HG03354 (cell line): ENCODE results near the gene PARP15.
"Not testable (repeated sequence)": the region's sequence is repeated elsewhere in the genome, so short reads cannot be mapped to it uniquely, and the experiment has no call there.

Experiments used
- ATAC-seq: cut with Tn5 transposase; IDR thresholded peaks from one replicate; pipeline ENCODE4 v1.9.1; 2021; ENCODE audit warnings: mild to moderate bottlenecking; ENCODE audit not compliant: unreplicated experiment, poor library complexity, severe bottlenecking

Gene PARP15

DNA sequence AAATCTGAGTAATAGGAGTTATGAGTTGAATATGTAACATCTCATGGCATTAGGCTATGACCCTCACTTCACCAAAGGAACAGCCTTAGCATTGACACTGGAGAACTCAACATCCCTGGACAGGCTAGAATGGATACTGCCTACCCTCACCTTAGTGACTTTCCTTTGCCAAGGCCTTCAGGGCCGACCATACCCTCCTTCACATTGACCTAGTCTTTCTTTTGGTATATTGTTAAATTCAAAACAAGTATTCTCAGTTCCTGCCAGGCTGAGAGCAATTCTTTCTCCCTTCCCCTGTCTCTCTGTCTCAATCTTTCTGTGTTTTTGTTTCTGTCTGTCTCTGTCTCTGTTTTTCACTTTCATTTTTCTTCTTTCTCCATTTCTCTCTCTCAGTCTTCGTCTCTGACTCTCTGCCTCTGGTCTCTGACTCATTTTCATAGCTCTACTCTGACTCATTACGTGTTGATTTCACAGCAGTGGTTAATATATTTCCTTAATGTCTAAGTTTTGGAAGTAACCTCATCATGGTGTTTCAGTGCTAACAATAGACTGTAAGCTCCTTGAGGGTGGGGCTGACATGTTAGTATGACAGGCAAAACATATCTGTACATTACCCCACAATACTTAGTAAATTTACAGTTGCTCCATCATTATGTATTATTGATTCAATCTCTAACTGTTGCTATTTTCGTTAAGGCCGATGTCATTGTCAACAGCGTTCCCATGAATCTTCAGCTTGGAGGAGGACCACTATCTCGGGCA is 32.5 kb downstream of the PARP15 start:
- peak; percentile 97 for ATAC-seq

DNA sequence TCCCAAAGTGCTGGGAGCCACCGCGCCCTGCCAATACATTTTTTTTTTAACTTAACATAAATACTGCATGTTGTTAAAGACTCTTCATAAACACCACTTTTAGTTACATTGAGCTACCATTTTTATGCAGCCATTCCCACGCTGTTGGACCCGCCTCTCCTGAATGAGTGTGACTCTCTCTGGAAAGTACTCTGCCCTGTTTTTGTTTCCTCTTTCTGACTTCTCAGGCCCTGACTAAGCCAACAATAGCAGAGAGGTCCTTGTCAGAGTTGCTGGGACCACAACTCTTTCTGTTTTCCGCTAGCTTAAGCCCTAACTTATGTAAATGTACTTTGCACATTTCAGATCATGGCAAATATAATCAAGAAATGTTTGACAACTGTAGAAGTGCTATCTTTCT is 35.2 kb downstream of the PARP15 start:
- no peak for ATAC-seq

DNA sequence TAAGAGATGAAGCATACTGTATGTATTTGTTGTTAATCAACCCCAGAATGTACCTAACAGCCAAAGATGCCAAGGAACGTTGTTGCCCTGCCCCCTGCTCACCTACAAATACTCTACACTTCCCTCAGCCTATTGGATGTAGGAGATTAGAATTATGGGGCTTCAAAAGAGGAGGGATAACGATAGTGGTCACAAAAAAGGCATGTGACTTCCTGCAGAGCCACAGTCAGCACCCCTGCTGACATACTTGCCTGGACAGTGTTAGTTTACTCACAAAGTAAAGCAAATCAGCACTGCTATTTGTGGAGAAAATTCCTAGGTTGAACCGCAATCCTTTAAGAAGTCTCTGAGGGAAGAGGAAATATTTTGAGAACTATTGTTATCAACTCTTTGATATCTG is 37.9 kb downstream of the PARP15 start:
- no peak for ATAC-seq

DNA sequence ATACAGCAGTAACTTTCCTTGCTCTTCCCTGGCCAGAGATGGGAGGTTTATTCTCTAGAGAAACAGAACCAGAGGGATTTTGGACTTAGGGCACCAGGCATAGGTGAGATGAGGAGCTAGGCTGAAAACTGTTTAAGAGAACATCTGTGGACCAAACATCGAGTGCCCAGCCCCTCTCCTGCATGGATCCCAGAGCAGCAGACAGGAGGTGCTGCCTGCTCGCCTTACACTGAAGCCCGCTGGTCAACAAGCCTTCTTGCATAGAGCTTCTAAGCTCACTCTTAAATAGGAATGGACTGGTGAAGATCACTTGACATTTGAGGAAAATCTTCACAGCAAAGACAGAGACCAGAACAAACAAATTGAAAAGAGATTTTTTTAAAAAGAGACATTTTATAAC is 41.2 kb downstream of the PARP15 start:
- no peak for ATAC-seq

DNA sequence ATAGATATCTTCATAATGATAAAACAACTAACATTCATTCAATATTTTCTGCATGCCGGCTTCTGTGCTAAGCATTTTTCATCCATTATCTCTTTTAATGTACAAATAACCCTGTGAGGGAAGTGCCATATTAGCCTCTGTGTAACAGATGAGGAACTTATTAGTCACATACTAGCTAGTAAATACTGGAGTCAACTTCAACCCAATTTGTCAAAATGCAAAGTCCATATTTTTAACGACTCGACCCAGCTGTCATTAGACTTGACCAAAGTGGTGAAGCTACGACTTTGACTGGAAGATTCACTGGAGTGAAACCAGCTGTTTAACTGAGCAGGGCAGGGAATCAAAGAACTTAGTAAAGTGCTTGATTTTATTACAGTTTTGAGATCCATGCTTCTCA is 41.6 kb downstream of the PARP15 start:
- no peak for ATAC-seq

DNA sequence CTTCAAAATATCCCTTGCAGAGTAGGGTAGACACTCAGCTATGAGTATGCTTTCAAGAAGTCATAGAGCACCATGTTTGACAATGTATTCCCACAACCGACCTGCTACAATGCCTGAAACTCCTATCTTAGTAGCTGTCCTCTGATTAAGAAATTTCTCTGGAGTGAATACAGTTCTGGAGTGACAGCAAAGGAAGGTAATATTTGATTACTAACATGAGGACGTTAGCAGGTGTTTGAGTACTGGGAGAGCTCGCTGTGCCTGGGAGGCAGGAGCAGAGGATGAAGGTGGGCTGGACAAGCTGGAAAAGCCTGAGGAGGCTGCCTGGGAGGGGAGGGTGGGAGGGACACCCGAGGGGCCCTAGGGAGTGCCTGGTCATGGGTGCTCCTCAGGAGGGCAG is 42.9 kb downstream of the PARP15 start:
- no peak for ATAC-seq

DNA sequence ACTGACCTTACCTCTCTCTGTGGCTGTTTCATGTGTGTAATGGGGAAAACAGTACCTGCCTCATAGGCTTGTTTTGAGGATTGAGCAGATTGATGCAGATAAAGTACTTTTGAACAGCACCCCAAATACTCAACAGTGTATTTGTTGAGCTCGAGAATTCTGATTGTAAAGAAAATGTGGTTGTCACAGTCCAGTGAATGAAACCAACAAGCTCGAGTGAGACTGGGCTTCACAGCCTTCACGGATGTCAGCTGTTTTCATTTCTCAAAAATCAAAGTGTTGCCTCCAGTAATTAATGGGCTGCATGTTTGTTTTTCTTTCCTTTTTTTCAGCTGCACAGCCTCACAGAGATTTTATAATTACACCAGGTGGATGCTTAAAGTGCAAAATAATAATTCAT is 43.7 kb downstream of the PARP15 start:
- ATAC-seq = no peak

DNA sequence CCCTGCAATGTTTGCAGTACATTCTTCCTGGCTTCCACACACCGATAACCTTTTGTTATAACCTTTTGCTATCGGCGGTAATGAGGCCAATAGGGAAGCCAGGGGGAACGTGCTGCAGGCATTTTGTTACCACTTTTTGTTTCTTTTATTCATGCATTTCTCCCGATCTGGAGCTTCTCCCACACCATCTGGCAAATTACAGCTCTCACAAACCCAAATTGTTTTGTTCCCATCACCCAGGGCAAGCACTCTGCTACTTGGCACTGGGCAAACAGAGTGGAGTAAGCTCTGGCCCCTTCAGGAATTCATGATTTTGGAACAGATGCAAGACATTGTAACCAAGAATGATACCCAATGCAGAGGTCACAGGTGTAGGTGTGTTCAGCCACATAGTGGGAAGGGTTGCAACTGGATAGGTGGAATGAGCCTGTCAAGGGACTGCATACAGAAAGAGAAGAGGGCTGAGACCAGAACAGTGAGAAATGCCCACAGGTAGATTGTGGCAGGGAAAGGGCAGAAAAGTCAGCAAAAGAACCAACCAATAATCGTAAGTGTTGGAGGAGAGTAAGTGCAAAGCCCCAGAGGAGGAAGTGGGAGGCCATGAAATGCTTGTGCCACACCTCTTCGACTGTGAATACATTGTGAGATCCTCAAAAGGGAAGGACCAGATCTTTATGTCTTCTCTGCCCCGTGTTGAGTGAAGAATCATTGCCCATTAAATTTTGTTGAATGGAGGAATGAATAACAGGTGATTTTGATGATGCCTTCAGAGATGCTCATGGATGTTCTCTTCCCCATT is 45.8 kb downstream of the PARP15 start:
- no peak for ATAC-seq

DNA sequence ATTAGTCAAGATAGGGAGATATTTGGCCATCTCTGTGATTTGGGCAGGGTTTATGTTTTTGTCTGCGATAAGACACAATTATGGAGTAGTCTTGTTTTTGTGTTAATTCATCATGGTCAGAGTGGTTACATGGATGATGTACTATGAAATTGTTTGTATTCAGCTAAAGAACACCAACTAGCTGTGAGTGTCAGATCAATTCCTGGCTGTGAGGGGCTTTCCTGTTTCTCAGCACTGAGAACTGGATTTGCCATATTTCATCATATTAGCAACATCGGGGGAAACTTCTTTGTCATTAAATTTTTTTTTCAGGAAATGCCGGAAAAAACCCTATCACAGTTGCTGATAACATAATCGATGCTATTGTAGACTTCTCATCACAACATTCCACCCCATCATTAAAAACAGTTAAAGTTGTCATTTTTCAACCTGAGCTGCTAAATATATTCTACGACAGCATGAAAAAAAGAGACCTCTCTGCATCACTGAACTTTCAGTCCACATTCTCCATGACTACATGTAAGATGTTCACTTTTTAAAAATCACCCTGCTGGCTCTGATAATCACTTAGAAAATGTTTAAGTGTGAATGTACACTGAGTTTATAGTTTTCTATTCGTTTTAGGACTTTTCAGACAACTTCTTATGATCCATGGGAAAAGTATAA is 49.2 kb downstream of the PARP15 start:
- ATAC-seq = no peak

DNA sequence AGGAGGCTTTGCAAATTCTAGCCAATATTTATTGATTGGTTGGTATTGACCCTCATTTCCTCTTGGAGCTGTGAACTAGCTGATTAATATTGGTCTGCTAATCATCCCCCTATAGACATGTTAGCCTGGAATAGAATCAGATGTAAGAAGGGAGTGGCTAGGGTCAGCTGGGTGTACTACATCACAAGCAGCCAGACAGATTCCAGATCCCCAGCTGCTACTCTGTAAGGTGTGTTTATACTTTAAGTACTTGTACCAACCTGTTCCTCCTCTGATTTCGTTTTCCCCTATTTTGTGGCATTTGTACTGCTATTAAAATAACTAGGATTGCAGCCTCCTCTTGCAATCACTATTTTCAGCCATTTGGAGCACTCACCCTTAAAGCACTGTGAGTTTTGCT is 49.9 kb downstream of the PARP15 start:
- ATAC-seq = no peak

DNA sequence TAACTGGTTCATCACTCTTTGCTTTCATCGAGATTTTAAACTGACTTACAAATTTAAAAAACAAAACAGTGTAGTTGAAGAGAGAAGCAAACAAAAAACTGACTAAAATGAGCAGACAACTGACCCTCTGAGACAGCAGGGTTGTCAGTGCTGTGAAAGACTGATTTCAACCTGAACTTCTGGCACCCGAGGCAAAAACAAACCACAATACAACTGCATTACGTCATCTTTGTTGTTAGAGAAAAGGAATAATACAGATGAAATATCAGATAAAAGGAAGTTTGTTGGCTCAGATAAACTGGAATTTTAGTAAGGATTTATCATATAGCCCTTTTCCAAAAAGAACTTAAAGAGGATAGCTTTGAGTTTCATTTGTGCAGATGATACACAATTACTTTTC is 51.1 kb downstream of the PARP15 start:
- no peak for ATAC-seq

DNA sequence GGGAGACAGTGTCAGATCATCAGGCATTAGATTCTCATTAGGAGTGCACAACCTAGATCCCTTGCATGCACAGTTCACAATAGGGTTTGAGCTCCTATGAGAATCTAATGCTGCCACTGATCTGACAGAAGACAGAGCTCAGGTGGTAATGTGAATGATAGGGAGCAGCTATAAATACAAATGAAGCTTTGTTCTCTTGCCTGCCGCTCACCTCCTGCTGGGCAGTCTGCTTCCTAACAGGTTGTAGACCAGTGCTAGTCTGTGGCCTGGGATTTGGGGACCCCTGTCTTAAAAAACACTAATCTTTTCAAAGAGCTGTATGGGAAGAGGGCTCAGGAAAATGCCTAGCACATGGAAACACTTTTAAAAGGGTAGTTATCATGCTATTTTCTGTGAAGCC is 52.3 kb downstream of the PARP15 start:
- no peak for ATAC-seq

DNA sequence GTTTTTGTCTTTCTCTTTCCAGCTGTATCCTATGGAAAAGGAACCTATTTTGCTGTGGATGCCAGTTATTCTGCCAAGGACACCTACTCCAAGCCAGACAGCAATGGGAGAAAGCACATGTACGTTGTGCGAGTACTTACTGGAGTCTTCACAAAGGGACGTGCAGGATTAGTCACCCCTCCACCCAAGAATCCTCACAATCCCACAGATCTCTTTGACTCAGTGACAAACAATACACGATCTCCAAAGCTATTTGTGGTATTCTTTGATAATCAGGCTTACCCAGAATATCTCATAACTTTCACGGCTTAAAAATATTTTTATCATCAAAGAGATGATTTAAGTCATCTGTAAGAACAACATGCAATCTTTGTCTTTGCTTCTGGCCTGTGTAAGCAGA is 58.3 kb downstream of the PARP15 start:
- ATAC-seq = no peak

DNA sequence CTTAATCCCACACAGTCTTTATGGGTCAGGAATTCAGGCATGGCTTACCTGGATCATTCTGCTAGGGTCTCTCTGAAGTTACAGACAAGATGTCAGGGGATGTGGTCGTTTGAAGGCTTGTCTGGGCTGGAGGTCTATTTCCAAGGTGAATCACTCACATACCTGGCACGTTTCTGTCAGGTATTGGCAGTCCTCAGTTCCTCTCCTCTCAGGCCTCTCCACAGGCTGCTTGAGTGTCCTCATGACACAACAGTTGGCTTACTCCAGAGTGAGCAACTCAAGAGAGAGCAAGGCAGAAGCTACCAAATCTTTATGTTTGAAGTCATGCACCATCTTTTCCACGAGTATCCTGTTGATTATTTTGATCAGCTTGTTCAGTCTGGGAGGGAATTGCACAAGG is 59.2 kb downstream of the PARP15 start:
- no peak for ATAC-seq

DNA sequence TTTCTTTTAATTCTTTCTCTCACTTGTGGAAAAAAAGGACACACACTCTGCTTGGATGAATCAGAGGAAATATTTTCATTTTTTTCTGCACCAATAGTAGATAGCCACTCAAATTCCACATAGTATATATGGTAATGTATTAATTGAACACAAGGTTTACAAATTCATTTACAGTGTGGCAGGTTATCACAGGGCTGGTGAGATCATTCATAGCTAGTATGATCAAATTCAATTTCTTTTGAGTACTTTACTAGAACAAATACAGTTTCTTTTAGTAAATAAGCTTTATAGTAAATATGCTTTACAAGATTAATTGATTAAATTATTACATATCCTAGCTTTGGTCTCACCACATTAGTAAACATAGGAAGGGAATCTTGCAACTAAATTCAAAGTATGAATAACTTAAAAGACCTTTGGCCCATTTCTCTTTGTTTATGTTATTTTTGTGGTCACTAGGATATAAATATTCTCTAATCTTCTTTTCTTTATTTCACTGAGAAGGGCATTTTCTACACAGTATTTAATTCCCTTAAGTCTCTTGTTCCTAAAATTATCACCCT is 63.1 kb downstream of the PARP15 start:
- no peak for ATAC-seq

DNA sequence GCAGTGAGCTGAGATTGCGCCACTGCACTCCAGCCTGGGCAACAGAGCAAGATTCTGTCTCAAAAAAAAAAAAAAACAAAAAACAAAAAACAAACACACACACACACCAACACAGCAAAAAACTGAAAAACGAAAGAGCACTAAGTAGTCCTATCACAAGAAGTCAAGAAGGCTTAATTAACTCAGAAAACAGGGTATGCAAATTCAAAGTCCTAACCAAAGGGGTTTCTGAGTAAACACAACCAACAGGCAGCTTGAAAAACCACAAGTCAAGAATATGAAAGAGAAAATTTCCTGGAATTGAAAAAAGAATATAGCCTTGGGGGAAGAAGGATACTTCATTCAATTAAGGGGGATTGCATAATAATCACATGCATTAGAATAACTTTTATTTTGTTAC is 65.5 kb downstream of the PARP15 start:
- peak; percentile 88 for ATAC-seq

DNA sequence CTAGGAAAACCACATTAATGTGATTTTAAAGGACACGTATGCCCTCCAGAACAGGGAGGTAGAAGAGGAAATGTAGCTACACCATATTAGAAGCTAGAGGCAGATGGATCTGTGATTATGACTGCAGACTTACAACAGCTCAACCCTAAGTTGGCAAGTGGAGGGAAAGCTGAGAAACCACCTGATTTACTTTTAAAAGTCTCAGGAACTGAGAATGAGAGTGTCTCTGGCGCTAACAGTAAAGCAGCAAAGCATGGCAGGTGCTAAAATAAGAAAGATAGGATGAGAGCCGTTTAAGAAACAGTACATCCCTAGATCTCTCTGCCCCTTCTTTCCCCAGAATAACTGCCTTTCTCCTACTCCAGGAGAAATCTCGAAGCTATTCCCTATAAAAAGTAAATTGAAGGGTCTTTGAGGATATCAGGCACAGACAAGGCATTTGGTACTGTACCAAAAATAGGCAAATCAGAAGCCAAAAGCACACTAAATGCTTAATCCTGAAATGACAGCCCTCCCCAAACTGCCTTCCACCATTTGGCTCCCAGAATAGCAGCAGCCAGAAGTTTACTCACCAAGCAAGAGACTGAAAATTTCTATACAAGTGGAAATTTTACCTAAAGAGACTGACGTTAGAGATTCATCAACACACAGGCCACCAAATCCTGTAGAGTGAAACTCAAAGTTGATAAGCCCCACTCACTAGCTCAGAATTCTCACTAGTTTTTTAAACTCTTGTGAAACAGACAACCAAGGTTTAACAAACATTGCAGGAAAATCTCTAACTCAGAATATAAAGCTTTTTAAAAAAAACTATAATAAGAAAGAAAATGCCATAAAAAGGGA is 68.9 kb downstream of the PARP15 start:
- no peak for ATAC-seq

DNA sequence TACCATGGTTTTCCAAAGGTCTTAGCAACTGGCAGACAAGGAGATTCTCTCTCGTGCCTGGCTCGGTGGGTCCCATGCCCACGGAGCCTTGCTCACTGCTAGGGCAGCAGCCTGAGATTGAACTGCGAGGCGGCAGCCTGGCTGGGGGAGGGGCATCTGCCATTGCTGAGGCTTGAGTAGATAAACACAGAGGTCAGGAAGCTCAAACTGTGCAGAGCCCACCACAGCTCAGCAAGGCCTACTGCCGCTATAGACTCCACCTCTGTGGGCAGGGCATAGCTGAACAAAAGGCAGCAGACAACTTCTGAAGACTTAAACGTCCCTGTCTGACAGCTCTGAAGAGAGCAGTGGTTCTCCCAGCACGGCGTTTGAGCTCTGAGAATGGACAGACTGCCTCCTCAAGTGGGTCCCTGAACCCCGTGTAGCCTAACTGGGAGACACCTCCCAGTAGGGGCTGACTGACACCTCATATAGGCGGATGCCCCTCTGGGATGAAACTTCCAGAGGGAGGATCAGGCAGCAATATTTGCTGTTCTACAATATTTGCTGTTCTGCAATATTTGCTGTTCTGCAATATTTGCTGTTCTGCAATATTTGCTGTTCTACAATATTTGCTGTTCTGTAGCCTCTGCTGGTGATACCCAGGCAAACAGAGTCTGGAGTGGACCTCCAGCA is 73.9 kb downstream of the PARP15 start:
- ATAC-seq = not testable (repeated sequence)

DNA sequence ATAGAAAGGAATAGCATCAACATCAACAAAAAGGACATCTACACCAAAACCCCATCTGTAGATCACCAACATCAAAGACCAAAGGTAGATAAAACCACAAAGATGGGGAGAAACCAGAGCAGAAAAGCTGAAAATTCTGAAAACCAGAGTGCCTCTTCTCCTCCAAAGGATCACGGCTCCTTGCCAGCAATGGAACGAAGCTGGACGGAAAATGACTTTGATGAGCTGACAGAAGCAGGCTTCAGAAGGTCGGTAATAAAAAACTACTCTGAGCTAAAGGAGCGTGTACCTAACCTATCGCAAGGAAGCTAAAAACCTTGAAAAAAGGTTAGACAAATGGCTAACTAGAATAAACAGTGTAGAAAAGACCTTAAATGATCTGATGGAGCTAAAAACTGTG is 74.5 kb downstream of the PARP15 start:
- ATAC-seq = not testable (repeated sequence)
